Heart left ventricle (tissue), 13 donors: ENCODE results near the gene NECTIN4.

ENCODE experiments used
- CTCF ChIP-seq, 12 donors: fragments of 200-600 bp; sonication (generic) in 4 of 12; IDR thresholded peaks; one replicate each; pipeline versions ENCODE4 v1.5.0 to v1.8.0; 2018 to 2022; ENCODE audit warnings: antibody characterized with exemption in 12 of 12, mild to moderate bottlenecking in 5 of 12
- POLR2A ChIP-seq, 2 donors: fragments of 450-650 bp; IDR thresholded peaks; one replicate each; pipeline ENCODE4 v1.6.1; 2017; ENCODE audit warnings: antibody characterized with exemption in 2 of 2, mild to moderate bottlenecking in 2 of 2, moderate library complexity in 2 of 2
- donor health status: ischemic (EF 13 %, LVEDD 7.1; RV severe dilation, severe dysfunction).
- donor health status: DM: no; HTN: yes; CAD: no.
- donor health status: DM: no; HTN: no; CAD: no.
- donor health status: ischemic (EF 25% LVEDD 6.9; RV normal size, moderate dysfunction).
- donor health status: ischemic (EF 25% LVEDD 5.7; RV mildly dilated, moderate dysfunction).
- donor health status: ischemic (EF 35%, LVEDD 5.7; RV mildly dilated, moderate dysfunction).
- donor health status: nonischemic (EF 11% LVEDD 7.7; RV severe dilation, severe dysfunction).
- donor health status: DM: yes; HTN: yes; CAD: no.
- donor health status: PGD.
- donor health status: ischemic (EF 29% LVEDD 5.4; RV normal size, mild dysfunction).
- donor health status: nonischemic (EF 23%, LVEDD 6.1; RV moderate dilation, normal function).

- TF ChIP-seq CTCF (IDR thresholded peaks at IDR 0.05) (no peak), POLR2A (IDR thresholded peaks at IDR 0.05) (no peak)
Measured at GRCh38 chr1:161121042-161121650, 31.8 kb upstream of the NECTIN4 start.
